HG03280 (cell line): Measurements from ENCODE around the gene THSD4.

ENCODE experiments used
- ATAC-seq: cut with Tn5 transposase; IDR thresholded peaks from one replicate; pipeline ENCODE4 v1.9.1; 2021; ENCODE audit warnings: mild to moderate bottlenecking, moderate library complexity; ENCODE audit not compliant: unreplicated experiment

Gene THSD4

DNA sequence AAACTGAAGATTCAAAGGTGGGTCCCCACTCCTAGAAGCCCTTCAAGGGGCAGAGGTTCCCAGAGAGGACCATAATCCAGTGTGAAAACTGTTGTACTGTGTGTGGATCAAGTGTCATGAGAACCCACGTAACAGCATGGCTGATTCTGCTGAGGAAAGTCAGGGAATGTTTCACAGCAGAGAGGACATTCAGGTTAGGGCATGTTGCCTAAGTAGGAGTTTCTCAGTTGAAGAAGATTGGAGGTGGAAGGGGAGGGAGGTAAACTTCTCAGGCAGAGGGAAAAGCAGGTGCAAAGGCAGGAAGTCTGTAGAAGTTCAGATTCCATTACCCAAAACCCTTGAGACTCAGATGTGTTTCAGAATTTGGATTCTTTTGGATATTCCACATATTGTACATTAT is 448.9 kb downstream of the THSD4 start:
- no peak for ATAC-seq

DNA sequence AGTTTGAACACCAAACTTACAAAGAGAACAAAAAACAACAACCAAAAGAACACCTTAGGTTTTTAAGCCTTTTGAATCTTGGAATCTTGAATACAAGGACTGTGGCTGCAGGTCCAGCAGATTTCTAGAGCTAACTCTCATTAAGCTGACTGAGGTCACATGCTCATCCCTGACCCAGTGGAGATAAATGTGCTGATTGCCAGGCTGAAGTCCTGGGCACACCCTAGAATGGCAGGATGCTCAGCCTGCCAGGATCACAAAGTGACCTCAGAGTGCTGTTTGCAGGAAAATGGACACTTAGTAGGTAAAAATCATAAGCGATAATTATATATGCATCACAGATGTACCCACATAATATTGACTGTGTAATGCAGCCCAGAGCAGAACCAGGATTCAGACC is 449.7 kb downstream of the THSD4 start:
- ATAC-seq: no peak

DNA sequence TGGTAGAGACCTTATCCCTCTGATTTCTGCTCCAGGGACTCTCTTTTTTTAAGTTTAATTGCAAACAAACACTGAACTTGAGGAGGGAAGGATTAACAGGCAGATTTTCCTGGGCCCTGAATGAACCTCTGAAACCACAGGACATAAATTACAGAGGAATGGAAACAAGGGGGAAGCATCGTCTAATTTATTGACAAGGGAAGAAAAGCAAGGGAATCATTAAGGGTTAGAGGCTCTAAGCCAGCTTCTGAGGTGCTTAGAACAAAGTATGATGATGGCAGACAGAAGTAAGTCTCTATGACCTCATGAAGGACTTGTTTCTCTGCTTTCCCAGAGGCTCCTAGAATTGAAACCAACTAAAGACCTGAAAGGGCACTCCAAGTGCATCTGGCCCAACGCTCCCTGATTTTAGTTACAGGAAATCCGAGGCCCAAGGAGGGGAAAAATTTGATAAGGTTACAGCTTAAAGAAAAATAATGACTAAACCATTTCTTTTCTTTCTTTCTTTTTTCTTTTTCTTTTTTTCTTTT is 450.4 kb downstream of the THSD4 start:
- no peak for ATAC-seq

DNA sequence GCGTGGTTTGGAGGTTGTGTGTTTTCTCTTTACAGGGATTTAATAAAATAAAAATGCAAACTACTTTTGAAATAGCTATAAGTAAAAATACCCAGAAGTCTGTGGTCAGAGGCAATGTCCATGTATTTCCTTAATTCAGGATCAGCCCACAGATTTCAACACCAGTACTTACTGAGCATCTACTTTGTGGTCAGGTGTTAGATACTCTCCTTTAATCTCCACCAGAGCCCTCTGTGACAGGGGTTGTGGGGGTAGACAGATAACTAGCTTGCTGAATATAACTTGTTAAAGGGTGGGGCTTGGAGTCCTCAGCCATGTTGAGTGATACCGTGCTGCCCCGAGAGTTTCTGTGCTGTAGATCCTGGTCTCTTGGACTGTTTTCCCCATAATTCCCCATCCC is 451.0 kb downstream of the THSD4 start:
- no peak for ATAC-seq

DNA sequence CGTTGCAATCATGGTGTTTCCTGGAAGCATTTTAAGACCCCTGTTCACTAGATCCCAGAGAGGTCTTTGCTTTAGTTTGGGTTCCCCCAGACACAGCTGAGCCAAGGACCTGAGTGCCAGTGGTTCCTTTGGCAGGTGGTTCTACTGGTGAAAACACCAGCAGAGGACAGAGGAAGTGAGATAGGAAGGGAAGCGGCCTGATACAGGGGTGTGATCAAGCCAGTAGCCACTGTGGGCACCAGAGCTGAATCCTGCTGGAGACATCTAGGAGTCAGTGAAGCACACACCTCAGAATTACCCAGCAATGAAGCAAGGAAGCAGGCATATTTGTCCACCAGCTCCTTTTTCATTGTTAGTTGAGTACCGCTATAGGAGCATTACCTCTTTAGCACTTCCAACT is 451.9 kb downstream of the THSD4 start:
- no peak for ATAC-seq

DNA sequence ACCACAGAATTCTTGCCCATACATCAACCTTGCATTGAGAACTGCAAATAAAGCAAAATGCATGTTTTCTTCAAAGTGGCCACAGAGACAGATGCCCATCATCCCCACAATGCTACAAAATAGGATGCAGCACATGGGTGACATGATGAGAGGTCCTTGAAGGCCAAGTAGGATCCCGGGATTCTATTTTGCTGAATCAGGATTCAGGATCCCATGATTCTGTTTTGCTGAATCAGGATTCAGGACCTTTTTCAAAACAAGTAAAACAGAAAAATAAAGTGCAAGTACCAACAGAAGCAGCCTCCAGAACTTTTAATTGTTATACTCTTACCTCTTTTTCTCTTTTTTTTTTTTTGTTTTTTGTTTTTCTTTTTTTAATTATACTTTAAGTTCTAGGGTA is 453.0 kb downstream of the THSD4 start:
- no peak for ATAC-seq

DNA sequence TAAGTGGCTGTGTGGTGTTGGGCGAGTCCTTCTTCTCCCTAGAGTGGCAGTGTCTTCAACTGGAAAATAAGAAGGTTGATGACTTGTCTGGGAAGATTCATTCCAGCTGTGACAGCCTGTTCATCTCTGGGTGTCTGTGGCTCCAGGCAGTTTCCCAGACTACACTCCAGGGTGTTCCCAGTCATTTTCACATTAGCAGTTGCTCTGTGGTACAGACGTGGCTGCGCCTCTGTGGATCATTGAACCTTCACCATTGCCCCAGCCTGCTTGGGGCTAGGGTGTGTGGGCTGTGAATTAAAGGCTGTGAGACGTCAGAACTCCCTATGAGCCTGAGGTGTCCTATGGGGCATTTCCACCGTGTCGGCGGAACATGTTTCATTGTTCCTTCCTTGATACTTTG is 455.5 kb downstream of the THSD4 start:
- no peak for ATAC-seq

DNA sequence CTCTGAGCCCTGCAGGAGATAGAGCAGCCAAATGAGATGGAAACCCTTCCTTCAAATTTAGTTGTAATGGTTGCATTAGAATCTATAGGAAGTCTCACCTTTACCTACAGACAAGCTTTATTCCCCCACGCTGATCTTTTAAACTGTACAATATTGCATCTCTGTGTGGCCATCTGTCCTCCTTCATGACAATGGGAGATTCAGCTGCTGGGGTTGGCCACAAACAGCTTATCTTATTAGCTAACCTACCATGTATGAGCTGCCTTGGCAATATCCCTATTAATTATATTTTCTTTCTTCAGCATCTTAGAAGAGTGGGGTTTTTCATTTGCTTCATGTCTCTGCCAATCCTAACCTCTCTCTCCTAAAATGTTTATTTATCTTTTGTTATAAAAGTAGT is 456.4 kb downstream of the THSD4 start:
- no peak for ATAC-seq

DNA sequence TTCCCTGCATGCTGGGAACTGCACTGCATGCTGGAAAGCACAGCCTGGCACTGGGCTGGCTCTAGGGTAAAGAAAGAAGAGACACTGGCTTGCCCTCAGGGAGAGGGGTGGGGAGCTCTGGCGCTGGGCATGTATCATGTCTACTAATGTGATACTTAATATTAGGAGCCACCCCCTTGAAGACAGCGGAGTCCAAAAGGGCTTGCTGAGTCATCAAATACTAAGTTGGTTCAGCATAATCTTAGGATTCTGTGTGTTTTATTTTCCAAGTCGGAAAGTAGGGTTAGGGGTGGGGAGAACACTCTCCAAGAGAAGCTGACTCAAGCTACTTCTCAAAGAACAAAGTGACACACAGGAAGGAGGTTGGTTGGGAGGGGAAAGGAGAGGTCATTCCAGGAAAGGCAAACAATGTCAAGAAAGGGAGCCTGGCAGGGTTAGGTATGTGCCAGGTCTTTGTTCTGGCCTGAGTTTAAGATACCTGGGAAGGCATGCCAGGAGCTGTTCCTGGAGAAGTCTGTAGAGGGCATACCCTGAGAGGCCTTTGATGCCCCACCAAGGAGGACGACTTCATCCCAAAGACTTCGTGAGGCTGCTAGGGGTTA is 457.3 kb downstream of the THSD4 start:
- no peak for ATAC-seq

DNA sequence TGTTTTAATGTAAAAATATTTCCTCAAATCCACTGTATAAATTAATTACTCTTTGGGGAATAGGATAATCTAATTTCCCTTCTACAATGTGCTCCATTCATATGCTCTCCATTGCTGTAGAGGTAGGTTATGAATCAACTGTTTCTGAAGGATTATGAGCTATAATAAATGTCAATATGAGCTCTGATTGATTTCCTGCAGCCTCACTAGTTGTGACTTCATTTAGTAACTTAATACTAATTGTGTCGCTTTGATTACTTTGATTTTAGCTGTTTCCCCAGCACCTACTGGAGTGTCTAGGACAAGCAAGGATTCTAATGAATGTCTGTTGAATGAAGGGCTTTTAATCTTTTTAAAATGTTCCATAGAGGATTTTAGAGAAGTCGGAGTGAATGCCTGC is 458.3 kb downstream of the THSD4 start:
- no peak for ATAC-seq

DNA sequence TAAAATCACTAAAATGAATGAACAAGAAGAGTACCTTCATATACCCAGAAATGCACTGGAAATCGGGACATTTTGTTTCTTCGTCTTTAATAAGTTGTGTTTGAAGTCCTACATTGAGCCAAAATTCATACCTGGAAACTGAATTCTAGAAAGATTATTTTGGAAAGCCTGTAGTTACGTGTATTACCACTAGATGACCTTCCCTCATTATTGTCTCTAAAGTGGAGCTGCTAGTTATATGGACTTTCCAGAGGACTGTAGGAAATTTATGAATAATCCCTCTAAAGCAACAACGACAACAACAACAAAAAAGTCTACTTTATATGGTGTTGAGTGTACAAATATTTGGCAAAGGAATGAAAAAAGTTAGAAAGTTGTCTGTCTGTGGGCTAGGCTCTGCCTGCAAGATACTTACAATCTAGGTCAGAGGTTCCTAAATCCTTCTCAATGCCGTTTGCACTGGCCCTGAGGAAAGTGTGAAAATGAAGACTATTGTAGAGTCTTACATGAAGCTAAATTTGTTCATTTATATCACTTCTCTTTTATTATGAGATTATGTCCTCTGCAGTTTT is 460.3 kb downstream of the THSD4 start:
- no peak for ATAC-seq

DNA sequence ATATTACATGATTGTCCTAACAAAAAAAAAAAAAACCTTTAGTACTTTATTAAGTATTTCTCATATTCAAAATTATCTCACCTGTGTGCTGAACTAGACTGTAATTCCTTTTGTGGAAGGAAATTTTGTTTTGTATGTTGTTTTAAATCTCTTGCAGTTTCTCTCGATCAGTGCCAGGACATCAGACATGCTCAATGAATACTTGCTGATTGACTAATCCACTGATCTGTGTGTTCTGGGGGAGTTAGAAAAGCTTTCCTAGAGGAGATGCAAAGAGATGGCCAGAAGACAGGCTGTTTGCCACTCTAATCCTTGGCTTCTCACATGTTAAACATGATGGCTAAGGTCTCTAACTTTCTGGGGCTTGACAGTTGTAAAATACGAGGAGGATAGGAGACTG is 461.8 kb downstream of the THSD4 start:
- ATAC-seq: no peak

DNA sequence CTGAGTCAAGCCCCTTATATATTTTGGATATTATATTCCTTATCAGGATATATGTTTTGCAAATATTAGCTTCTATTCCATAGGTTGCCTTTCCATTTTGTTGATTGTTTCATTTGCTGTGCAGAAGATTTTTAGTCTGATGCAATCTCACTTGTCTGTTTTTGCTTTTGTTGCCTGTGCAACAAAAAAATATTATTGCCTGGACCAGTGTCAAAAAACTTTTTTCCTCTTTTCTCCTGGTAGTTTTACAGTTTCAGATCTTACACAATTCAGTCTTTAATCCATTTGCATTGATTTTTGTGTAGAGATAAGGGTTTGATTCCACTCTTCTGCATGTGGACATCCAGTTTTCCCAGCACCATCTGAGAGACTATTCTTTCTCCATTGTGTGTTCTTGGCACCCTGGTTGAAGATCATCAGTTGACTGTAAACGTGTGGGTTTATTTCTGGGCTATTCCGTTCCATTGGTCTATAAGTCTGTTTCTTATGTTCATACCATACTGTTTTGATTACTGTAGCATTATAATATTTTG is 466.2 kb downstream of the THSD4 start:
- ATAC-seq: no peak

DNA sequence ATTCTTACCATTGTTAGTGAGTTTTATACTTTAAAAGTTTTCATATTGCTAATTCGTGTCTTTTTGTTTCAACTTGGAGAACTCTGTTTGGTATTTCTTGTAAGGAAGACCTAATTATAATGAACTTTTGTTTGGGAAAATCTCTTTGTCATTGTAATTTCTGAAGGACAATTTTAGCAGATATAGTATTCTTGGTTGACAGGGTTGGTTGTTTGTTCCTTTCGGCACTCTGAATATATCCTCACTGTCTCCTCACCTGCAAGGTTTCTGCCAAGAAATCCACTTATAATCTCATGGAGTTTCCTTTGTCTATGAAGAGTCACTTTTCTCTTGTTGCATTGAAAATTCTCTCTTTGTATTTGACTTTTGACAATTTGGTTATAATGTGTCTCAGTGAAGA is 469.9 kb downstream of the THSD4 start:
- ATAC-seq: no peak

DNA sequence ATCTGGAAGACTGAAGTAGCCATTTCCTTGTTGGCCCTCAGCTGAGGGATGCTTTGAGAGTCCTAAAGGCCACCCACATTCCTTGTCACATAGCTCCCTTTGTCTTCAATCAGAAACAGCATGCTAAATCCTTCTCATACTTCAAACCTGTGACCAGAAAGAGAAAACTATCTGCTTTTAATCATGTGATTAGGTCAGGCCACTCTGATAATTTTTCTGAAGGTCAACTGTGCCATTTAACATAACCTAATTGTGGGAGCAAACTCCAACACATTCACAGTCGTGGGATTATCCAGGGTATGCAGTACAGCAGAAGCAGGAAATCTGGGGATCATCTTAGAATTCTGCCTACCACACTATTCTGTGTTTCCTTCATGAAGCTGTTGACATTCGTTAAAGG is 471.2 kb downstream of the THSD4 start:
- no peak for ATAC-seq

DNA sequence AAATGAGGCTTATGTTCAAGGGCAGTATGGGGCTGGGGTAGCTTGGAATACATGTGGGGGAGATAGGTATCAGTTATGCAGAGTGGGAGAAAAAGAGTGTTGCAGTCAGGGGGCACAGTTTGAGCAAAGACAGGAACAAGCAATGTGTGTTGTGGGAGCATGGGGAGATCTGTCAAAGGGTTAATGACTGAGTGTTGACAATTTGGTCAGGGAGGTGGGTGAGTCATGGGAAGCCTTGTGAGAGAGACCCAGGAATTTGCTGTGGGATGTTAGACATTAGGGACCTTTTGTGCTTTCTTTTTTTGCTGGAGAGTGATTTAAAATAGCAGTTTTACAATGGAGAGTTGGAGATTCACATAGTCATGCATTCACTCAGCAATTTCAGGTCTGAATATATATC is 473.5 kb downstream of the THSD4 start:
- no peak for ATAC-seq

DNA sequence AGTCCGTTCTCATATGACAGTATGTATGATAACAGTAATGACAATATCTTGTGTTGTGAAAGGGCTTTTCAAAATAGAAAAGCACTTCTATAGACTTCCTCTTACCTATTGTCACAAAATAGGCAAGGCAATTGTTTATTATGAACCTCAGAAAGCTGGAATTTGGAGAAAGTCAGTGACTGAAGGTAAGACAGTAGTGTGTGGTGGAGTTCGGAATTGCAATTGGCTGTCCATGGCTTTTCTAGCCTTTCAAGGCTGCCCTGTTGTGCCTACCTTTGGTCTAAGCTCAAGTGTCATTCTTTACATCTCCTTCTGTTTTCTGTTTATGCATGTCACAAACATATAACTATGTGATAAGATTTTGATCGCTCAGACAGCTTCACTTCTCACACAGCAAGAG is 475.8 kb downstream of the THSD4 start:
- ATAC-seq: no peak

DNA sequence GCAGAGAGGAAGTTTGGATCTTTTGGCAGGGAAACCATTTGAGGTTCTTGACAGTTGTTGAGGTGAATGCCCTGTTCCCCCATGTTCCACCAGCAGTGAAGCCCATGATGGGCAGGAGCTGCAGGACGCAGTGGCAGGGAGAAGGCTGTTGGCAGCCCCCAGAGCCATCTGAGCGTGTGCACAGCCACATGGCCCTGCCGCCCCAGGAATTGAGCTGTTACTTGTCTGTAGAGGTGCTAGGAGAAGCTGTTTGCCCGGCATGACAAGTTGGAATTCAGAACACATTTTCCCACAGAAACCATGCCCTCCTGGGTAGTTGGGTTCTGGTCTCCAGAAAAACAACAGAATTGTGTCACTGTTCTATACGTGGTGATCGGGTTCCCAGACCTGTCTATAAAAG is 476.9 kb downstream of the THSD4 start:
- ATAC-seq: no peak

DNA sequence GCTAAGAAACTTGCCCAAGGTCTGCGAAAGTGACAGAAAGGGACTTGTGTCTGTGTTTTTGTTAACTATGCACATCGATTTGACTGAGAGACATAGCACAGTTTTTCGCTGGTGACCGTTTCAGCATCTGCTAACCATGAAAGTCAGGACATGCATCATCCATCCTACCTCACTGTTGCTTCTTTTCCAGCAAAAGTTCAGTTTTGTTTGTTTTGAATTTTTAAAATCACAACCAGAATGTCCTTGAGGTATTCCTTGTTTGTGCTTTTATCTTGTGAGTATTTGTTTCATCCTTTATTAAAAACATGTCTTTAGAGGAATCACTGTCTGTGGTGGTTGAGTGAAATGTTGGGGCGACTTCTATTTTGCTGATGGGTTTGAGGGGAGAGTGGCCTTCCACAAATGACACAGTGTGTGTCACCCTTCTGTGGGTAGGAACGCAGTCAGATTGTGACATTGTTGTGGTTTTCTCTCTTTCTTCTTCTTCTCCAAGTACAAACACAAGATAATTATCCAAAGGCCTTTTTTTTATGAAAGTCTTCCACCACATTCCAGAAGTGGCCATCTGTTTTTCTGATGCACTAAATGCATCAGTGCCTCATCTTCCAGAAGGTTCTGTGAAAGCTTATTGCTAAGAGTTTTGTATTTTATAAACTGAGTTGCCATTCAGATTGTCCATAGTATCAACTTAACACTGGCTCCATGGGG is 480.7 kb downstream of the THSD4 start:
- no peak for ATAC-seq

DNA sequence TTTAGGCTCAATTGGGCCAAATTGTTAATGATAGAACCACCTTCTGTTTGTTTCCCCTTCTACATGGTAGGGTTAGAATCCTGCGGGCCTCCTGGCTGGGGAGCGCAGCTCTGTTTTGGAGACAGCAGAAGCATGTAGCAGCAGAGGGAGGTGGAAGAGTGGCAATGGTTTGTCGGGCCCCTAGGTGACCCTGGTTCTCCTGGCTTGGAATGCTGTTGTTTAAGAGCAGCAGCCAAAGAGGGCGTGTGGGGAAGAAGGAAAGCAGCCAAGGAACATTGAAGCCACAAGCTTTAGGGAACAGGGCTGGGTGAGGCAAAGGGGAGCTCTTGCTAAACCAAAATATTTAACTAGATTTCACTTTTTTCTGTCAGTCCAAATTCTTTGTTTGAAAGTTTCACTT is 481.4 kb downstream of the THSD4 start:
- no peak for ATAC-seq

DNA sequence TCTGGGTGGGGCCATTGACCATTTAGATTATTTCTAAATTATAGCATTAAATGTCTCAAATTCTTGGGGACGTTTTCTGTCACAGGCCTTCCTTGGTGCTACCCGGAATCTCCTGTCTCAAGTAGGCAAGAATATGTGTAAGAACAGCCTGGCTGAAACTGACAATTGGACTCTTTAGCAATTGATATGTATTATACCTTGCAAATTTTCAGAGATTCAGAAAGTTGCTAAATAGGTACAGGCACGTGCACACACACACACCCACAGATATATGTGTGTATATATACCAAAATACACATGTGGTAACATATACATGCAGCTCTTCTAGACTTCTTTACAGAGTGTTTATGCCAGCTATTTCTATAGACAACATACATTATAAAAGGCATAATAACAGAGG is 481.9 kb downstream of the THSD4 start:
- no peak for ATAC-seq

DNA sequence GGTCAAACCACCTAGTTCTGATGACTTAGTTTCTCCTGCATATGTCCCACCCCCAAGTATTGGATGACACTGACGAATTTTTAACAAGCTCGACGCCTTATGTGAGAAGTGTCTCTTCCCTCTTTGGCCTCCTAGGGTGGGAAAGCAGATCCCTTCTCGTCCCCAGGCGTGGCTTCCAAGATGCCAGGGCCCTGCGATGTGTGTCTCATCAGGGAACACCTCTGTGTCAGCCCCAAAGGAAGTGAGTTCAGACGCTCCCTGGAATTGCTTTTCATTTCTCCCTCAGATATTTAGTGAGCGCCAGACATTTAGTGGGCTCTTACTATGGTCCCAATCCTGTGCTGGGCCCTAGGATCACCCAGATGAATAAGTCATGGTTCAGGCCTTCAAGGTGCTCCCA is 482.4 kb downstream of the THSD4 start:
- ATAC-seq: no peak
